Activated naive CD8-positive, alpha-beta T cell treated with anti-CD3 and anti-CD28 coated beads for 36 hours (primary cell): Measurements from ENCODE around the gene ALKBH4. TPM values are rescaled to one million over a fixed set of nuclear protein-coding genes. Genes with fewer than 3 reads are reported as not detected.

ENCODE experiments used
- DNase-seq: peaks from one replicate; pipeline ENCODE4 v3.0.0; 2021
- H3K27ac Mint-ChIP-seq: one replicate; pipeline ENCODE4 v1.8.0; 2022; ENCODE audit warnings: mild to moderate bottlenecking, moderate library complexity, mixed read lengths
- H3K27me3 Mint-ChIP-seq: one replicate; pipeline ENCODE4 v1.8.0; 2022; ENCODE audit warnings: mild to moderate bottlenecking, mixed read lengths
- H3K36me3 Mint-ChIP-seq: one replicate; pipeline ENCODE4 v1.8.0; 2021; ENCODE audit warnings: mild to moderate bottlenecking, mixed read lengths
- H3K4me1 Mint-ChIP-seq: one replicate; pipeline ENCODE4 v1.8.0; 2021; ENCODE audit warnings: mixed read lengths
- H3K4me3 Mint-ChIP-seq: one replicate; pipeline ENCODE4 v1.8.0; 2022; ENCODE audit warnings: mild to moderate bottlenecking, moderate library complexity, mixed read lengths
- H3K9me3 Mint-ChIP-seq: one replicate; pipeline ENCODE4 v1.8.0; 2022; ENCODE audit warnings: mixed read lengths
- total RNA-seq, 2 experiments: library from RNA; stranded (reverse); gene quantifications; one replicate each; pipeline ENCODE4 v1.2.3, GENCODE V29; 2021

ALKBH4 gene
- total RNA-seq, 2 experiments from 2014 or later, result 8.8 to 10.1 TPM

- peak; percentile 42 for DNase-seq
- Mint-ChIP-seq H3K4me1 (peaks cover 4% of the 10 kb centered on the region), H3K27ac (no peak overlapping the region), H3K27me3 (no peaks in the 10 kb centered on the region), H3K4me3 (no peak overlapping the region), H3K9me3 (no peaks in the 10 kb centered on the region), H3K36me3 (peaks cover 4% of the 10 kb centered on the region)
Observed at GRCh38 chr7:102450242-102450641, 14.4 kb downstream of the ALKBH4 start.

DNA sequence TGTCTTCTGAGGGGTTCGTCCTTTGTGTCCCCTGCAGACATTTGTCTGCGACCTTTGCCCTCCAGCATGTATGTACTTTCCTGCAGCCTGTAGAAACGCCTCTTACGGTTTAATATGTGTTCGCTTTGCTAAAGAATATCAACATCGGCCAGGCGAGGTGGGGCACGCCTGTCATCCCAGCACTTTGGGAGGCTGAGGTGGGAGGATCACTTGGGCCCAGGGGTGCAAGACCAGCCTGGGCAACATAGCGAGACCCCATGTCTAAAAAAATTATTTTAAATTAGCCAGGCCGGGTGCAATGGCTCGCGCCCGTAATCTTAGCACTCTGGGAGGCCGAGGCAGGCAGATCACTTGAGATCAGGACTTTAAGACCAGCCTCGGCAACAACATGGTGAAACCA is 15.5 kb downstream of the ALKBH4 start:
- Mint-ChIP-seq H3K4me1 (peaks cover 8% of the 10 kb centered on the region), H3K4me3 (no peak overlapping the region), H3K27me3 (no peaks in the 10 kb centered on the region), H3K36me3 (peaks cover 7% of the 10 kb centered on the region), H3K9me3 (no peaks in the 10 kb centered on the region), H3K27ac (no peak overlapping the region)
- DNase-seq, result no peak

GRCh38 chr7:102447311-102447710 is 17.4 kb downstream of the ALKBH4 start:
- no peak for DNase-seq
- Mint-ChIP-seq H3K4me3 (no peak overlapping the region), H3K9me3 (no peaks in the 10 kb centered on the region), H3K27ac (no peak overlapping the region), H3K36me3 (peaks cover 7% of the 10 kb centered on the region), H3K4me1 (peaks cover 10% of the 10 kb centered on the region), H3K27me3 (no peaks in the 10 kb centered on the region)

GRCh38 chr7:102446387-102447156 is 18.1 kb downstream of the ALKBH4 start:
- Mint-ChIP-seq H3K4me1 (peaks cover 10% of the 10 kb centered on the region), H3K27ac (no peak overlapping the region), H3K27me3 (no peaks in the 10 kb centered on the region), H3K4me3 (no peak overlapping the region), H3K36me3 (peaks cover 7% of the 10 kb centered on the region), H3K9me3 (no peaks in the 10 kb centered on the region)
- no peak for DNase-seq

DNA sequence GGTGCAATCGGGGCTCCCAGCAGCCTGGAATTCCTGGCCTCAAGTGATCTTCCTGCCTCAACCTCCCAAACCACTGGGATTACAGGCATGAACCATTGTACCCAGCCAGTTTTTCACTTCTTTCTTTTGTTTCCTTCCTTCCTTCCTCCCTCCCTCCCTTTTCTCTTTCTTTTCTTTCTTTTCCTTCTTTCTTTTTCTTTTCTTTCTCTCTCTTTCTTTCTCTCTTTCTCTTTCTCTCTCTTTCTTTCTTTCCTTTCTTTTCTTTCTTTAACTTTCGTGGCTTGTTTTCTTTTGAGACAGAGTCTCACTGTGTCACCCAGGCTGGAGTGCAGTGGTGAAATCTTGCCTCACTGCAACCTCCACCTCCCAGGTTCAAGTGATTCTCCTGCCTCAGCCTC is 19.0 kb downstream of the ALKBH4 start:
- H3K27ac Mint-ChIP-seq, result no peak overlapping the region
- H3K9me3 Mint-ChIP-seq, result no peaks in the 10 kb centered on the region
- H3K4me3 Mint-ChIP-seq, result no peak overlapping the region
- peaks cover 10% of the 10 kb centered on the region for H3K4me1 Mint-ChIP-seq
- no peaks in the 10 kb centered on the region for H3K27me3 Mint-ChIP-seq
- H3K36me3 Mint-ChIP-seq, result peaks cover 7% of the 10 kb centered on the region
- DNase-seq, result no peak

- Mint-ChIP-seq H3K4me3 (no peak overlapping the region), H3K27me3 (no peaks in the 10 kb centered on the region), H3K4me1 (peaks cover 10% of the 10 kb centered on the region), H3K9me3 (no peaks in the 10 kb centered on the region), H3K36me3 (peaks cover 7% of the 10 kb centered on the region), H3K27ac (no peak overlapping the region)
- no peak for DNase-seq
Observed at GRCh38 chr7:102444961-102445673, 19.5 kb downstream of the ALKBH4 start.

DNA sequence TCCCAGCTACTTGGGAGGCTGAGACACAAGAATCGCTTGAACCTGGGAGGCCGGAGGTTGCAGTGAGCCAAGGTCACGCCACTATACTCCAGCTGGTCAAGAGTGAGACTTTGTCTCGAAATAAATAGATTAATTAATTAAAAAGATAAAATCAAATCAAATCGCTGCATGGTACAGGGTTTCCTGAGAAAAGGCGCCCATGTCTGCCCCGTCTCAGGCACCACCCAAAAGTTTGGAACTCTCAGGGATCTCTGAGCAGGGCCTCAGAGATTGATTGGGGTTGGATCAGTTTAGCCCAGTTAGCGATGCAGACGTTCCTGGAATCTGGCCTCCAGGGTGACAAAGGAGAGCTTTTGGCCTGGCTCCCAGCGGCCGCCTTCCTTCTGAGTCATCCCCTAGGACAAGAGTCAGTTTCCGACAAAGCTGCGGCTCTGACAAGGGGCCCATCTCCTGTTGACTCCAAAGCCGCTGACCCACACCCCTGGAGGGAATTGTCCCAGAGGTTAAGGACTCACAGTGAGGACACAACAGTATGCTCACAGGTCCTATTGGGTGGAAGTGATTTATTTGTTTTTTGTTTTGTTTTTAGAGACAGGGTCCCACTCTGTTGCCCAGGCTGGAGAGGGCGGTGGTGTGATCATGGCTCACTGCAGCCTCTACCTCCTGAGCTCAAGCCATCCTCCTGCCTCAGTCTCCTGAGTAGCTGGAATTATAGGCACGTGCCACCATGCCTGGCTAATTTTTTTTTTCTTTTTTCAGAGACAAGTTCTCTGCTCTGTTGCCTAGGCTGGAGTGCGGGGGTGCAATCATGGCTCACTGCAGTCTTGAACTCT is 24.5 kb downstream of the ALKBH4 start:
- Mint-ChIP-seq H3K27me3 (no peaks in the 10 kb centered on the region), H3K4me3 (no peak overlapping the region), H3K9me3 (no peaks in the 10 kb centered on the region), H3K27ac (no peak overlapping the region), H3K36me3 (peaks cover 6% of the 10 kb centered on the region), H3K4me1 (peaks cover 8% of the 10 kb centered on the region)
- no peak for DNase-seq

- Mint-ChIP-seq H3K36me3 (peaks cover 7% of the 10 kb centered on the region), H3K27me3 (no peaks in the 10 kb centered on the region), H3K27ac (no peak overlapping the region), H3K4me1 (peaks cover 26% of the 10 kb centered on the region), H3K9me3 (no peaks in the 10 kb centered on the region), H3K4me3 (no peak overlapping the region)
- no peak for DNase-seq
Observed at GRCh38 chr7:102436118-102436517, 28.5 kb downstream of the ALKBH4 start.

- peaks cover 6% of the 10 kb centered on the region for H3K36me3 Mint-ChIP-seq
- no peaks in the 10 kb centered on the region for H3K9me3 Mint-ChIP-seq
- peak overlapping the region; percentile 89 for H3K4me3 Mint-ChIP-seq
- DNase-seq, result no peak
- H3K27me3 Mint-ChIP-seq, result no peaks in the 10 kb centered on the region
- H3K4me1 Mint-ChIP-seq, result peaks cover 40% of the 10 kb centered on the region
- peak overlapping the region; percentile 72 for H3K27ac Mint-ChIP-seq
Observed at GRCh38 chr7:102434039-102434486, 30.6 kb downstream of the ALKBH4 start.

DNA sequence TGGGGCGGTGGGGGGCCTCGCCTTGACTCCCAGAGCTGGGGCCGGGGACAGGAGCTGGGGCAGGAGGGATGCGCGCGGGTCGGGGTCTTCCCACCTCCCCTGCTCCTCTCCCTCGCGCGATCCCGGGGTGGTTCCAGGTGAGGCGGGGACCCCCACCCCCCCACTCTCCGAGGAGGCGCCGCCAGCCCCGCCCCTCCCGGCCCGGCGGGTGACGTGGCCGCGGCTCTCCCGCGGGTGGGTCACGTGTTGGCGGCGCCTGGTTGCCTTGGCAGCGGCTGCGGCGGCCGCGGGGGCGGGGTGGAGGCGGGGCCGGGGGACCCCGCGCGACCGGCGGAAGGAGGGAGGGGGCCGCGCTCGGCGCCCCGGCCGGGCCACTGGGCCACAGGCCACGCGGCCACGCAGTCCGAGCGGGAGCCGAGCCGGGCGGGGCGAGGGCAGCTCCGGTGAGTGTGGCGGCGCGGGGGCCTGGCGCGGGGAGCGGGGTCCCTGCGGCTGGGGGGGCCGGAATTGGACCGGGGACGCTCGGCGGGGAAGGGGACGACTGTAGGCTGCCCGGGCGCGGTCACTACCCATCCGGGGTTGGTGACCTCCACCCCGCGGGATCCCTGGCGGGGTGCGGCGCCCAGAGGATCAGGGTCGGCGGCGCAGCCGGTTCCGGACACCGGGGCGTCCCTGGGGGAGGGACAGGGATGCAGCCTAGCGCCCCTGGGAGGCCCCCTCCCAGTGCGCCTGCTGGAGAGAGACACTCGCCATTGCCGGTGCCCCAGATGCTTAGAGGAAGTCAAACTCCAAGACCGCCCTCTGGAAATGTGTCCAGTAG is 31.2 kb downstream of the ALKBH4 start, which contains the start of gene ORAI2:
TSS of gene ORAI2 (plus strand) at position 357 of the 820 bp plus-strand sequence. CDS start 5,382 bp downstream, outside the sequence.
- Mint-ChIP-seq H3K36me3 (peaks cover 6% of the 10 kb centered on the region), H3K27me3 (no peaks in the 10 kb centered on the region), H3K4me1 (peaks cover 40% of the 10 kb centered on the region), H3K9me3 (no peaks in the 10 kb centered on the region), H3K27ac (peak within 1 kb of the TSS; percentile 92), H3K4me3 (peak within 1 kb of the TSS; percentile 89)
- DNase-seq, result peak; percentile 90

GRCh38 chr7:102432442-102433218 is 32.0 kb downstream of the ALKBH4 start:
- peaks cover 13% of the 10 kb centered on the region for H3K36me3 Mint-ChIP-seq
- H3K27ac Mint-ChIP-seq, result peak overlapping the region; percentile 92
- no peak for DNase-seq
- H3K27me3 Mint-ChIP-seq, result no peaks in the 10 kb centered on the region
- H3K9me3 Mint-ChIP-seq, result no peaks in the 10 kb centered on the region
- H3K4me3 Mint-ChIP-seq, result peak overlapping the region; percentile 76
- peaks cover 43% of the 10 kb centered on the region for H3K4me1 Mint-ChIP-seq

DNA sequence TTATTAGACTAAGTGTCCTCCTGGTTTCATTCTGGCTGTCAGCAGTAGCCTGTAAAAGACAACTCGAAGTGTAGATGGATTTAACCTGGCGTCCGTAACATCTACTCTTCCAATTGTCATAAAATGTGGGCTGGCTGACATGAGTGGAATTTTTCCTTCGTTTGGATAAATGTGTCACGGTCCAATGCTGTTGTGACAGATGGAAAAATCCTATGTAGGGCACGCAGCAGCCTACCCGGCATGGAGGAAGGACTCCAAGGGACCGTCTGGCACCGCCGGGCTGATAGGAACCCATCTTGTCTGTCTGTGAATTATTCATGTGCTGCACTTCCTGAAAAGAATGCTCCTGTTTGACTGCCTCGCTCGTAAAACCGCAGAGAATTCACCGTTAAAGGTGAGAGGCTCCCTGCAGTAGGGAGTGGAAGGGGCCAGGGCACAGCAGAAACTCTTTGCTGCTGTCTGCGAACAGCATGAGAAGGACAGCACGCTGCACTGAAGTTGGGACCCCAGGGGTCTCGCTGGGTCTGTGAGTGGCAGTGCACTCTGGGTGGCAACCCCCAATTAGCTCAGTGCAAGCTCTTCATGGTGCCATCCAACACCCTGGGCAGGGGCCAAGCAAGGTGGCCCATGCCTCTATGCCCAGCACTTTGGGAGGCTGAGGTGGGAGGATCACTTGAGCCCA is 32.9 kb downstream of the ALKBH4 start:
- H3K9me3 Mint-ChIP-seq, result no peaks in the 10 kb centered on the region
- peak; percentile 51 for DNase-seq
- H3K27me3 Mint-ChIP-seq, result no peaks in the 10 kb centered on the region
- peak overlapping the region; percentile 76 for H3K4me3 Mint-ChIP-seq
- peaks cover 19% of the 10 kb centered on the region for H3K36me3 Mint-ChIP-seq
- H3K27ac Mint-ChIP-seq, result peak overlapping the region; percentile 92
- peaks cover 51% of the 10 kb centered on the region for H3K4me1 Mint-ChIP-seq

GRCh38 chr7:102429141-102429899 is 35.3 kb downstream of the ALKBH4 start:
- peaks cover 65% of the 10 kb centered on the region for H3K4me1 Mint-ChIP-seq
- H3K27ac Mint-ChIP-seq, result peak overlapping the region; percentile 74
- H3K9me3 Mint-ChIP-seq, result no peaks in the 10 kb centered on the region
- H3K36me3 Mint-ChIP-seq, result peaks cover 39% of the 10 kb centered on the region
- H3K27me3 Mint-ChIP-seq, result no peaks in the 10 kb centered on the region
- H3K4me3 Mint-ChIP-seq, result no peak overlapping the region
- DNase-seq, result no peak
